IPS-18c (cell line): ENCODE data around the gene TBC1D22A.

Experiments
- H3K4me3 ChIP-seq: 2 replicates; pipeline ENCODE4 v1.7.0; 2013; ENCODE audit warnings: low read depth, mild to moderate bottlenecking, low read length, moderate library complexity; ENCODE audit not compliant: insufficient read depth
- H3K9me3 ChIP-seq: one replicate; pipeline ENCODE4 v1.6.1; 2013; ENCODE audit warnings: mild to moderate bottlenecking, low read length, moderate library complexity; ENCODE audit not compliant: control insufficient read depth, insufficient read depth

The TBC1D22A gene

GRCh38 chr22:47196881-47197772, 434.7 kb downstream of the TBC1D22A start:
- Histone ChIP-seq H3K4me3 (no peak overlapping the region), H3K9me3 (peaks cover 11% of the 10 kb centered on the region)

- no peak overlapping the region for H3K4me3 ChIP-seq
- peaks cover 14% of the 10 kb centered on the region for H3K9me3 ChIP-seq
These were observed 435.5 kb downstream of the TBC1D22A start for GRCh38 chr22:47197773-47198500.

- peaks cover 17% of the 10 kb centered on the region for H3K9me3 ChIP-seq
- H3K4me3 ChIP-seq, result no peak overlapping the region
These were observed 436.4 kb downstream of the TBC1D22A start for GRCh38 chr22:47198801-47199251.

GRCh38 chr22:47199261-47199978, 437.0 kb downstream of the TBC1D22A start:
- Histone ChIP-seq H3K4me3 (no peak overlapping the region), H3K9me3 (peaks cover 17% of the 10 kb centered on the region)

GRCh38 chr22:47199979-47200272, 437.5 kb downstream of the TBC1D22A start:
- Histone ChIP-seq H3K9me3 (peaks cover 17% of the 10 kb centered on the region), H3K4me3 (no peak overlapping the region)

DNA sequence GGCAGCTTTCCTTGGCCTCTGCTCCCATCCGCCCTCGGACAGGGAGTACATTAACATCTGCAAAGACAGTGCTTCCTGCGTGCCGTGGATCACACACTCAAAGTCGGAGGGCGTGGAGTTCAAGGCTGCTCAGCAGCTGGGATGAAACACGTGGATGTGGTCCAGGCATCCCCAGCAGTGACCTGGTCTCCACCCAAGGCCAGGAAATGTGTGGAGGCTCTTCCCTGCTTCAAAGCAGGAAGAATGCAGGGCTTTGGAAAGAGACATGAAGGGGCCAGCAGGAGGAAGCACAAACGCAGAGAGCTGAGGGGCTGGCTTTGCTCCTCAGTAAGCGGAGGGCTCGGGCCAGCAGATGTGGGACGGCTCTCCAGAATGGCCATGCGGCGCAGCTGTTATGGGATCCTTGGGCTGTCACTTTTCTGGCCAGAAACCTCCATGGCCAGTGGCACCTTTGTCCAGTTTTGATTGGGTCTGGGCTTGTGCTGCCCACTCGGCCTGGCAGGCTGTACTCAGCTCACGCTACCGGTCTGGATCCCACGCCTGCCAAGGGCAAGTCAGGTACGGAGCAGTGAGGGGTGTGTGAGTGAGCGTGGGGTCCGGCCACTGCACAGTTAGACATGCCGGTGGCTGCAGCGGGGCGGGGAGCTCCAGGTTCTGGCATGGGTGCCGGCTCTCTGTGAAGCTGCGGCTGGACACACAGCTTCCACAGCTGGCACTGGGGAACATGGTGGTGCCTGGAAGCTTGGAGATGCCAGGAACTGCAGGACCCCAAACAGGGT, 438.0 kb downstream of the TBC1D22A start:
- Histone ChIP-seq H3K4me3 (no peak overlapping the region), H3K9me3 (peaks cover 17% of the 10 kb centered on the region)

DNA sequence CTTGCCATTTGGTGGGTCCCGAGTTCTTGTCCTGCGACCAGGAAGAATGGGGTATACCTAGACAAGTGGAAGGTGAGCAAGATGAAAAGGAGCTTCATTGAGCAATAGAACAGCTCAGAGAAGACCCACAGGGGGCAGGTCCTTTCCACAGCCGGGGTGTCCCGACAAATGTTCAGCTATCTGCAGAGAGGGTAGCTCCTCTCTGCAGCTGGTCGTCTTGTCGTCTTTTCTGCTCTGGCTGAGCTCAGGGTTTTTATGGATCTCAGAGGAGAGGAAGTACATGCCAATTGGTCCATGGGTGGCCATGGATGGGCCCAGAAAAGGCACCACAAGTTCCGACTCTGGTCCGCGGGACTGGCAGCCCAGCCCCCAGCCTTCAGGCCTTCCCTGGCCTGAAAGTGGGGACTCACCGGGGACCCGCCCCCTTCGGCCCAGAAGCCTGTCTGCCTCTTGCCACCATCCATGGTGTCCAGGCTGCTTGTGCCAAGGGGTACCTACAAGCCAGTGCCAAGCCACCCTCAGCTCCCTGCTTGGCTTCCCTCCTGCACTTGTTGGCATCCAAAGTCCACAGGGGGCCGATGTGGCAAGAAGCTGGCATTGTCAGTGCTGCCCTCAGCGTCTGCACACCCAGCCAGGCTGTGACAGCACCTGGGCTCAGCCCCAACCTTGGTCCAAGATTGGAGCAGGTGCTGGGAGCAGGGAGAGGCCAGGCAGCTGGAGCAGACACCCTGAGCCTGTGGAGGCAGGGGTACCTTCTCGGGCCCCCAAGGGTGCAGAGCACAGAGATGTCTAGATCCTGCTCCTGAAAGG, 438.9 kb downstream of the TBC1D22A start:
- H3K9me3 ChIP-seq, result peaks cover 19% of the 10 kb centered on the region
- no peak overlapping the region; the same call in 1 of the 2 replicates for H3K4me3 ChIP-seq

GRCh38 chr22:47201996-47202818, 439.8 kb downstream of the TBC1D22A start:
- peaks cover 23% of the 10 kb centered on the region for H3K9me3 ChIP-seq
- no peak overlapping the region for H3K4me3 ChIP-seq

DNA sequence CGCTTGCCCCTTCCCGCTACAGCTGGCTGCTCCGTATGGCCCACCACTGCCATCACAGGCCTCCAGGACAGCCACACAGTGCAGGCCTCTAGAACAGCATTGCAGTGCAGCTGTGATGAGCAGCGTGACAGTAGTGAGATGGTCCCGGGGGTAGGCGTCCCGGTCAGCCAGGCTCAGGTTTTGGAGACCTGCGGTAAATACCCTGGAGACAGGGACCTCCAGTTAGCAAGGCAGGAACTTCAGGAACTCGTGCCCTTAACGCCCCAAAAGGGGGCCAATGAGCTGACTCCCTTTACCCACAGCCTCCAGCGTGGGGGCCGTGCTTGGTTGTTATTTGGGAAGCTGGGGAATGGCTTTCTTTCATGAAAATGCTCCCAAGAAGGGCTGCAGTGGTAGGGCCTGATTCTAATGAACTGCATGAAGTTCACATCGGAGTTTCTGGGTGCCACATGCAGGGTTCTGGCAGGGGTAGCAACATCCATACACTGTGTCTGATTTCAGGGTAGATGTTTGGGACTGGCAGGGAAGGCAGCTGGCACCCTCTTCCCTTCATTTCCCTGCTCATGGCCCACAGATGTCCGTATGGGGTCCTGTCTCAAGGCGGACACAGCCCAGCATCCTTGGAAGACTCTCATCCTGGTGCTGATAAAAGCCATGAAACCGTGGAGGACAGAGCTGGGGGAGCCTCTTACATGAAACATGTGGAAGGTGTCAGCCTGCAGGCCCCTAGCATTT, 440.5 kb downstream of the TBC1D22A start:
- Histone ChIP-seq H3K4me3 (no peak overlapping the region), H3K9me3 (peaks cover 23% of the 10 kb centered on the region)

DNA sequence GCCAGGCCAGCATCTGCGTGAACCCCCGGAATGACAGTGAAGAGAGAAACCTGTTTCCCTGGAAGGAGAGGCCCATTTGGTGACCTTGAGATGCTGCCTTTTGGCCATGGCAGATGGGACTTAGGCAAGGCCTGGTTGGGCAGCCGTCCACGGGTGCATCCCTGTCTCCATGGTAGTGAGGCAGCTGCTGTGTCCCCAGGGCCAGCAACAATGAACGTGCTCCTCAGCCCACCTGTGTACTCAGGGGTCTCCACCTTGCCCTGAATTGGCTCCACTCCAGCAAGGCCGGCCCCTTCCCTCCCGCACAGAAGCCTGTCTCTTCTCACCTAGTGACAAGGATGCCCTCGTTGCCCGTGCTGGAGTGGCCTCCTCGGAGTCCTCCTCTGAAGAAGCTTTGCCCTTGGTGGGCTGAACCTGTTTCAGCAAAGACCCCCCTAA, 441.1 kb downstream of the TBC1D22A start:
- no peak overlapping the region for H3K4me3 ChIP-seq
- peaks cover 21% of the 10 kb centered on the region for H3K9me3 ChIP-seq

DNA sequence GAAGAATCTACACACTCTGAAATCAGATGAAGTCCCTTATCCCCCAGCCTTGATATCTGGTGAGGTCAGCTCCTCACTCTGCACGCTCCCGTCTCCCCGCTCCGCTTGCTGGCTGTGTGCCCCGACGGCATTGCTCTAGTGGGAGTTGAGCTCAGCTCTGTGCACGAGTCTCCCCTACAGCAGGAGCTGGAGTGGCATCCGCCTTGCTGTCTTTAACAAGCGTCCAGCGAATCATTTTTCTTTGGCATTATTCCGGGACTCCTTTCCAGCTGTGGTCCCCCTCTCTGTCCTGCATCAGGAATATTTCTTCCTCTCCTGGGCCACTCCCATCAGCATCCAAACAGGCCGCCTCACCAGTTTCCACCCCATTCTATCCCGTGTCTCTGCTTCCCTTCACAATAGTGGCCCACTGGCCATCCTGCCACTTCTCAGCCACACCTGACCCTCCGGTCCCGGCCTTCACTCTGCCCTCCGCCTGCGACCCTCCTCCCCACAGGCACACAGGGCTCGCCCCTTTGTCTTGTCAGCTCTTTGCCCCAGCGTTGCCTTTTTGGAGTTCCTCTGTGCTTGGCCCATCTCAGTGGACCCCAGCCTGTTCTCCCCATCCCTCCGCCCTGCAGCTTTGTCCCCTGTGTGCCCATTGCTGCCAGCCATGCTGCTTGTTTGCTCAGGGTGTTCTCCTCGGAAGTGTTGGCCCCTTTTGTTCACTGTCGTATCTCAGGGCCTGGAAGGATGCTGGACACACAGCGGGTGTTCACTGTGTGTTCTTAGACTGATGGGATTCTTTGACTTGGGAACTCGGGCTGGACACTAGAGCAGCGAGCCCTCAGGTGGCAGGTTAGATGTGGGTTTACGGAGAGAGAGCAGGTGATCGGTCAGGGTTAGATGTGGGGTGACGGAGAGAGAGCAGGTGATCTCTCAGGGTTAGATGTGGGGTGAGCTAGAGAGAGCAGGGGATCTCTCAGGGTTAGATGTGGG, 441.8 kb downstream of the TBC1D22A start:
- H3K9me3 ChIP-seq, result peaks cover 19% of the 10 kb centered on the region
- H3K4me3 ChIP-seq, result no peak overlapping the region

DNA sequence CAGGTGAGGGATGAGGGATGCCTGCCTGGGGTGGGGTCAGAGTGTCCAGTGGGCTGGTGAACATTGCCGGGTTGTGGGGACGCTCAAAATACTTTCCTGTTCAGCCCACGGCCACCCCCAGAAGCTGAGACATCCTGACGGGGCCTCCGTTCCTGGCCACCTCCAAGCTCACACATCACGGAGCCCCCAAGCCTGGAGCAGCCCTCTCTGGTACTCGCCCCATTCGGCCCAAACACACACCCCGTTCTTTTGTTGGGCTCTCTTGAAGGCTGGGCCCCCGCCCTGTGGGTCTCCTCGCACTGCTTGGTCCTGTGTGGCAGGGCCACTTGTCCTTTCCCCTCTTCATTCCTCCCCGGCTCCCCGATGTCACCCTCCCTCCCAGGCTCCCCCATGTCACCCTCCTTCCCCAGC, 442.6 kb downstream of the TBC1D22A start:
- Histone ChIP-seq H3K4me3 (no peak overlapping the region), H3K9me3 (peaks cover 20% of the 10 kb centered on the region)

DNA sequence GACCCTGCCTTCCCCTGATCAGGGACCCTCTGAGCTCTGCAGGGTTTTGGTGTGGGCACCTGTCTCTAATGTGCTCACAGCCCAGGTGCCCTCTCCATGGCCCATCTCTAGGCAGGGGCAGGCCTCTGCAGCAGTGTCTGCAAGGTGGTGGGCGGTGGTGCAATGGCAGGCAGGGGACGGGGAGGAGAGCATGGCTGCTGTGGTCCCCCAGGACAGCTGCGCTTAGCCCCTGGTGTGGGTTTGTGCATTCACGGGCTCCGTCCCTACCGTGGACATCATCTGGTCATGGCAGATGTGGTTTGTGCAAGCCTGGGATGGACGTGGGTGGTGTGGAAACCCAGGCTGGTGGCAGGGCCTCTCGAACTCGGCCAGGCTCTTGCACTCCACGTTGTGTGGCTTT, 443.1 kb downstream of the TBC1D22A start:
- Histone ChIP-seq H3K9me3 (peaks cover 19% of the 10 kb centered on the region), H3K4me3 (no peak overlapping the region)

DNA sequence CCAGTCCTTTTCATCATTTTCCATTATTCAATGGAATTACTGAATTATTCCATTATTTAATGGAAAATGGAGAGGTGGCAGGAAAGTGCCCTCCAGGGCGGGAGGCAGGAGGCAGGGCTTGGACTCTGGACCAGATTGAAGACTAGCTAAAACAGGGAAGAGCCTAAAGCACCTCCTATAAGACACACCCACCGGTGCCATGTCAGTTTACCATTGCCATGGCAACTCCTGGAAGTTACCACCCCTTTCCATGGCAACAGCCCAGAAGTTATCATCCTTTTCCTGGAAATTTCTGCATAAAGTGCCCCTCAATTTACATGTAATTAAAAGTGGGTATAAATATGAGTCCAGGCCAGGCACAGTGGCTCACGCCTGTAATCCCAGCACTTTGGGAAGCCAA, 443.7 kb downstream of the TBC1D22A start:
- Histone ChIP-seq H3K9me3 (peaks cover 16% of the 10 kb centered on the region), H3K4me3 (no peak overlapping the region)
